Endometrial microvascular endothelial cells (primary cell): ENCODE measurements around the gene LRRK1. TPM values are rescaled to one million over a fixed set of nuclear protein-coding genes. Genes with fewer than 3 reads are reported as not detected.

ENCODE experiments used
- in situ Hi-C: cut with HindIII; loops from 2 replicates; pipeline ENCODE4 v1.10.0; 2017; ENCODE audit warnings: low sequenced_read_pairs, low pct_unique_long_range_greater_than_20kb; ENCODE audit errors: inconsistent ontology term
- total RNA-seq: library from RNA; depleted of rRNA; stranded (reverse); fragments of >200 nt; gene quantifications from one replicate; pipeline ENCODE4 v1.2.3, GENCODE V29; 2015; ENCODE audit errors: inconsistent ontology term

The LRRK1 gene
- total RNA-seq, 1 donor from 2014 or later: 8.4 TPM

GRCh38 chr15:100889385-100890050, 29.6 kb upstream of the LRRK1 start:
- in situ Hi-C loops: no loop called here

GRCh38 chr15:100890051-100890720, 29.0 kb upstream of the LRRK1 start:
- in situ Hi-C loops: no loop called here

GRCh38 chr15:100890850-100891249, 28.3 kb upstream of the LRRK1 start:
- in situ Hi-C loops: no loop called here

- in situ Hi-C loops: no loop called here
These were observed 27.7 kb upstream of the LRRK1 start for GRCh38 chr15:100891307-100892012.

- in situ Hi-C loops: no loop called here
These were observed 27.2 kb upstream of the LRRK1 start for GRCh38 chr15:100892013-100892355.

GRCh38 chr15:100893261-100893963, 25.7 kb upstream of the LRRK1 start:
- in situ Hi-C loops: no loop called here

GRCh38 chr15:100893964-100894295, 25.2 kb upstream of the LRRK1 start:
- in situ Hi-C loops: no loop called here

GRCh38 chr15:100895721-100896120, 23.4 kb upstream of the LRRK1 start:
- in situ Hi-C loops: no loop called here

GRCh38 chr15:100897221-100898151, 21.7 kb upstream of the LRRK1 start:
- in situ Hi-C loops: no loop called here

- in situ Hi-C loops: no loop called here
These were observed 21.0 kb upstream of the LRRK1 start for GRCh38 chr15:100898152-100898490.

GRCh38 chr15:100898661-100899462, 20.3 kb upstream of the LRRK1 start:
- in situ Hi-C loops: no loop called here

GRCh38 chr15:100899601-100900000, 19.6 kb upstream of the LRRK1 start:
- in situ Hi-C loops: no loop called here

GRCh38 chr15:100900136-100900794, 18.9 kb upstream of the LRRK1 start:
- in situ Hi-C loops: loop anchor here (10.0 kb wide), 1 partner anchor 375 kb away; the partner anchor contains the start of gene SELENOS

- in situ Hi-C loops: loop anchor here (10.0 kb wide), 1 partner anchor 374 kb away; the partner anchor contains the start of gene SELENOS
These were observed 18.4 kb upstream of the LRRK1 start for GRCh38 chr15:100900795-100901169.

- in situ Hi-C loops: loop anchor here (10.0 kb wide), 1 partner anchor 374 kb away; the partner anchor contains the start of gene SELENOS
These were observed 17.9 kb upstream of the LRRK1 start for GRCh38 chr15:100901296-100901695.

- in situ Hi-C loops: loop anchor here (10.0 kb wide), 1 partner anchor 373 kb away; the partner anchor contains the start of gene SELENOS
These were observed 17.3 kb upstream of the LRRK1 start for GRCh38 chr15:100901702-100902435.
